CD4-positive, alpha-beta T cell (primary cell): ENCODE results near the gene SLC25A1. TPM values are rescaled to one million over a fixed set of nuclear protein-coding genes. Genes with fewer than 3 reads are reported as not detected.

Source experiments
- ATAC-seq: fragments of 200-7000 bp; cut with Tn5 transposase; one replicate; pipeline ENCODE4 v1.10.0; 2022; ENCODE audit warnings: mild to moderate bottlenecking; ENCODE audit not compliant: poor library complexity
- CTCF ChIA-PET: fragments of 350-600 bp; sonication (Branson Sonifier 250); formaldehyde crosslinking; loops from one replicate; lab custom pipeline; 2021; ENCODE audit warnings: antibody characterized with exemption, inconsistent platforms; lab: Charles Lee
- POLR2A ChIA-PET: fragments of 350-600 bp; sonication (Branson Sonifier 250); formaldehyde crosslinking; loops from one replicate; lab custom pipeline; 2021; ENCODE audit warnings: antibody characterized with exemption, inconsistent platforms; lab: Charles Lee
- DNase-seq, 14 experiments: peaks; one replicate each; pipeline ENCODE4 v3.0.0-alpha.2; 2013 to 2020; ENCODE audit warnings: mixed read lengths in 2 of 14
- H3K27ac ChIP-seq, 2 donors: one replicate each; pipeline versions ENCODE4 v1.5.1 to v1.7.0; 2013; ENCODE audit warnings: low read length in 2 of 2, low read depth in 1 of 2, mild to moderate bottlenecking in 1 of 2
- H3K27me3 ChIP-seq, 2 experiments: 1 replicate in 1 of 2; 2 replicates in 1 of 2; pipeline versions ENCODE4 v1.6.1 to v1.7.0; 2013; ENCODE audit warnings: low read length in 2 of 2, control low read depth in 1 of 2, mild to moderate bottlenecking in 1 of 2, moderate library complexity in 1 of 2; ENCODE audit not compliant: insufficient read depth in 2 of 2, control insufficient read depth in 1 of 2
- H3K36me3 ChIP-seq: one replicate; pipeline ENCODE4 v1.6.1; 2013; ENCODE audit warnings: low read length, control low read depth; ENCODE audit not compliant: insufficient read depth
- H3K4me1 ChIP-seq: one replicate; pipeline ENCODE4 v1.6.1; 2013; ENCODE audit warnings: low read length, control low read depth; ENCODE audit not compliant: insufficient read depth
- H3K4me3 ChIP-seq: one replicate; pipeline ENCODE4 v1.5.1; 2013; ENCODE audit warnings: mild to moderate bottlenecking, low read length, moderate library complexity
- H3K9me3 ChIP-seq, 2 experiments: 1 replicate in 1 of 2; 2 replicates in 1 of 2; pipeline versions ENCODE4 v1.6.1 to v1.7.0; 2013; ENCODE audit warnings: low read length in 2 of 2, mild to moderate bottlenecking in 2 of 2, control low read depth in 1 of 2, moderate library complexity in 1 of 2; ENCODE audit not compliant: control insufficient read depth in 1 of 2, insufficient read depth in 1 of 2
- H3K27ac Mint-ChIP-seq: one replicate; pipeline ENCODE4 v1.8.0; 2020; ENCODE audit warnings: mixed read lengths
- H3K27me3 Mint-ChIP-seq: one replicate; pipeline ENCODE4 v1.8.0; 2021; ENCODE audit warnings: mixed read lengths
- H3K36me3 Mint-ChIP-seq: one replicate; pipeline ENCODE4 v1.8.0; 2021; ENCODE audit warnings: low read depth, mixed read lengths
- H3K4me1 Mint-ChIP-seq: one replicate; pipeline ENCODE4 v1.8.0; 2021; ENCODE audit warnings: low read depth, mixed read lengths
- H3K4me3 Mint-ChIP-seq: one replicate; pipeline ENCODE4 v1.8.0; 2020; ENCODE audit warnings: mild to moderate bottlenecking, mixed read lengths
- H3K9me3 Mint-ChIP-seq: one replicate; pipeline ENCODE4 v1.8.0; 2020; ENCODE audit warnings: mixed read lengths
- intact Hi-C, 2 experiments: fragments of 100-400 bp; cut with DNase I in 1 of 2; cut with micrococcal nuclease in 1 of 2; formaldehyde crosslinking; loops; one replicate each; pipeline versions ENCODE4 v1.15.1 to v1.9.0; 2023 to 2025; cut with DNase I, micrococcal nuclease
- total RNA-seq, 174 experiments: library from RNA in 2 of 174; stranded (reverse) in 2 of 174; gene quantifications; one replicate each; pipeline ENCODE4 v1.2.3 and lab custom pipeline; 2021 to 2026
- TF ChIP-seq, protein P1 (sequence below): fragments of 200-600 bp; IDR thresholded peaks from one replicate; pipeline ENCODE4 v1.8.0; 2022; ENCODE audit warnings: antibody characterized with exemption, mild to moderate bottlenecking

Gene SLC25A1
- total RNA-seq, 2 experiments from 2014 or later = 17.6 to 18.0 TPM

- Mint-ChIP-seq H3K36me3 (peaks cover 79% of the 10 kb centered on the region), H3K4me1 (peaks cover 4% of the 10 kb centered on the region), H3K27ac (no peak overlapping the region), H3K27me3 (no peaks in the 10 kb centered on the region), H3K9me3 (no peaks in the 10 kb centered on the region), H3K4me3 (no peak overlapping the region)
- TF ChIP-seq, protein P1, sequence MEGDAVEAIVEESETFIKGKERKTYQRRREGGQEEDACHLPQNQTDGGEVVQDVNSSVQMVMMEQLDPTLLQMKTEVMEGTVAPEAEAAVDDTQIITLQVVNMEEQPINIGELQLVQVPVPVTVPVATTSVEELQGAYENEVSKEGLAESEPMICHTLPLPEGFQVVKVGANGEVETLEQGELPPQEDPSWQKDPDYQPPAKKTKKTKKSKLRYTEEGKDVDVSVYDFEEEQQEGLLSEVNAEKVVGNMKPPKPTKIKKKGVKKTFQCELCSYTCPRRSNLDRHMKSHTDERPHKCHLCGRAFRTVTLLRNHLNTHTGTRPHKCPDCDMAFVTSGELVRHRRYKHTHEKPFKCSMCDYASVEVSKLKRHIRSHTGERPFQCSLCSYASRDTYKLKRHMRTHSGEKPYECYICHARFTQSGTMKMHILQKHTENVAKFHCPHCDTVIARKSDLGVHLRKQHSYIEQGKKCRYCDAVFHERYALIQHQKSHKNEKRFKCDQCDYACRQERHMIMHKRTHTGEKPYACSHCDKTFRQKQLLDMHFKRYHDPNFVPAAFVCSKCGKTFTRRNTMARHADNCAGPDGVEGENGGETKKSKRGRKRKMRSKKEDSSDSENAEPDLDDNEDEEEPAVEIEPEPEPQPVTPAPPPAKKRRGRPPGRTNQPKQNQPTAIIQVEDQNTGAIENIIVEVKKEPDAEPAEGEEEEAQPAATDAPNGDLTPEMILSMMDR = no peak
- Histone ChIP-seq H3K27ac (no peak overlapping the region), H3K4me1 (peaks cover 3% of the 10 kb centered on the region), H3K9me3 (no peaks in the 10 kb centered on the region), H3K36me3 (peaks cover 90% of the 10 kb centered on the region), H3K27me3 (no peaks in the 10 kb centered on the region), H3K4me3 (no peak overlapping the region)
- ATAC-seq (no peak), DNase-seq (no peak)
- CTCF ChIA-PET = no interaction called here
- intact Hi-C loops = no loop called here
- POLR2A ChIA-PET = no interaction called here
Observed at GRCh38 chr22:19137384-19138216, 40.9 kb downstream of the SLC25A1 start.

DNA sequence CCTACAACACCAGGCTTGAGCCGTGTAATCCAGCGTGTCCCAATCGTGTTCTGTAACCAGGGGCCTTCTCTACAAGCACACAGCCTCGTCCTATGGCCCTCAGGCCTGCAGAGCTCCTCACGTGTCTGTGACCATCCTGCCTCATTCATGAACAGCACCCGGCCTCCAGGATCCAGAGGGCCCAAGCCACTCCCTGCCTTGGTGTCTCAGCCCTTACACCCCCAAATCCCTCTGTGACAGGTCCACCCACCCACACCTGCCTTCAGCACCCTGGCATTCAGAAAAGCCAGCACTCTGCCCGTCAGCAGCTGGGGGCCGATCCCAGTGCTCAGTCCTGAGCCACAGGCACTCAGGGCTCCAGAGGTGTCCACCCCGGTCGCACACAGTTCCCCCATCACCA, 41.6 kb downstream of the SLC25A1 start:
- Mint-ChIP-seq H3K36me3 (peaks cover 82% of the 10 kb centered on the region), H3K4me1 (peaks cover under 1% of the 10 kb centered on the region), H3K4me3 (no peak overlapping the region), H3K9me3 (no peaks in the 10 kb centered on the region), H3K27ac (peak overlapping the region; percentile 36), H3K27me3 (no peaks in the 10 kb centered on the region)
- intact Hi-C loops = no loop called here
- no peak for DNase-seq
- Histone ChIP-seq H3K27ac (no peak overlapping the region), H3K36me3 (peaks cover 87% of the 10 kb centered on the region), H3K9me3 (no peaks in the 10 kb centered on the region), H3K4me3 (no peak overlapping the region), H3K27me3 (no peaks in the 10 kb centered on the region), H3K4me1 (peaks cover 3% of the 10 kb centered on the region)
- ChIA-PET POLR2A (no interaction called here), CTCF (no interaction called here)
- TF ChIP-seq, protein P1 = no peak
- ATAC-seq = no peak

DNA sequence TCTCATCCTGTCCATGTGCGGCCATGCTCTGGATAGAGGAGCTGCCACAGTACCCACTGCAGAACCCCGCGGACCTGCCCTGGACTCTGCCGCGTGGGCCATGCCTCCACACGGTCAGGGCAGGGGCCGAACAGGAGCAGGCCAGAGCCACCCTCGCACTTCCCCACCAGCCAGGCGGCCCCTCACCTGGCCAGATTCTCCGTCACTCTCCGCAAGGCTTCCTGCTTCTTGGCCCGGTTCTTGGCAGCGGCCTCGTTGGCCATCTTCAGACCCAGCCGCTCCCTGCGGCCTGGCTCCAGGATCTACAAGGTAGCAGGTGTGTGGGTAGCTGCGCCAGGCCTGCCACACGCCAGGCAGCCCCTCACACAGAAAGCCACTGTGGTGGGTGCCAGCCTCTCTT, 43.7 kb downstream of the SLC25A1 start:
- intact Hi-C loops = no loop called here
- Mint-ChIP-seq H3K27ac (no peak overlapping the region), H3K4me1 (no peaks in the 10 kb centered on the region), H3K36me3 (peaks cover 72% of the 10 kb centered on the region), H3K4me3 (no peak overlapping the region), H3K9me3 (no peaks in the 10 kb centered on the region), H3K27me3 (no peaks in the 10 kb centered on the region)
- H3K4me3 ChIP-seq = no peak overlapping the region
- no peak overlapping the region for H3K27ac ChIP-seq
- ATAC-seq = no peak
- peaks cover 3% of the 10 kb centered on the region for H3K4me1 ChIP-seq
- no peaks in the 10 kb centered on the region for H3K27me3 ChIP-seq
- H3K9me3 ChIP-seq = no peaks in the 10 kb centered on the region
- H3K36me3 ChIP-seq = peaks cover 67% of the 10 kb centered on the region
- TF ChIP-seq, protein P1 = no peak
- ChIA-PET POLR2A (interaction anchor here (1.9 kb wide), 1 partner anchor 10 kb away, joined by 6 read pairs; the partner anchor contains the start of gene ESS2), CTCF (no interaction called here)
- DNase-seq = no peak
